HepG2 (cell line): ENCODE results near the gene TAF1B. TPM values are rescaled to one million over a fixed set of nuclear protein-coding genes. Genes with fewer than 3 reads are reported as not detected.
A peak's percentile ranks its signal among the peaks of the same experiment; 100 is the strongest.

Experiments used
- ARID2 ChIP-seq: sonication (generic); formaldehyde crosslinking; IDR thresholded peaks from 2 replicates; pipeline ENCODE4 v1.8.1; 2022; ENCODE audit warnings: mild to moderate bottlenecking, missing genetic modification reagents, borderline replicate concordance
- BCL6 ChIP-seq: IDR thresholded peaks from 2 replicates; pipeline ENCODE4 v1.6.1; 2016; ENCODE audit warnings: missing genetic modification reagents, missing compliant biosample characterization
- CHCHD3 ChIP-seq: sonication (generic); formaldehyde crosslinking; IDR thresholded peaks from 2 replicates; pipeline ENCODE4 v1.8.0; 2022; ENCODE audit warnings: mild to moderate bottlenecking, missing genetic modification reagents, moderate library complexity
- DMAP1 ChIP-seq: IDR thresholded peaks from 2 replicates; pipeline ENCODE4 v1.6.1; 2016
- DRAP1 ChIP-seq: IDR thresholded peaks from 2 replicates; pipeline ENCODE4 v1.6.1; 2016; ENCODE audit warnings: missing genetic modification reagents, missing compliant biosample characterization
- FLYWCH1 ChIP-seq: sonication (generic); formaldehyde crosslinking; IDR thresholded peaks from 2 replicates; pipeline ENCODE4 v1.8.1; 2023; ENCODE audit warnings: mild to moderate bottlenecking, missing genetic modification reagents
- FOXK1 ChIP-seq: sonication (generic); formaldehyde crosslinking; IDR thresholded peaks from 2 replicates; pipeline ENCODE4 v1.4.0; 2020; ENCODE audit warnings: low read depth, missing genetic modification reagents, borderline replicate concordance
- GFI1 ChIP-seq: sonication (generic); formaldehyde crosslinking; IDR thresholded peaks from 2 replicates; pipeline ENCODE4 v1.5.0; 2020; ENCODE audit warnings: missing genetic modification reagents, mild to moderate bottlenecking, borderline replicate concordance
- HCFC1 ChIP-seq: fragments of 150-350 bp; IDR thresholded peaks from 2 replicates; pipeline ENCODE4 v1.6.1; 2014; ENCODE audit warnings: low read depth, low read length
- HMGA1 ChIP-seq: sonication (generic); formaldehyde crosslinking; conservative IDR thresholded peaks from 2 replicates; pipeline ENCODE4 v1.4.0; 2020; ENCODE audit warnings: missing genetic modification reagents
- HNF4A ChIP-seq: sonication (generic); formaldehyde crosslinking; IDR thresholded peaks from 2 replicates; pipeline ENCODE4 v1.4.0; 2020; ENCODE audit warnings: missing genetic modification reagents
- HNF4G ChIP-seq, 2 experiments: sonication (generic) in 1 of 2; formaldehyde crosslinking in 1 of 2; IDR thresholded peaks; 2 replicates each; pipeline versions ENCODE4 v1.4.0 to v1.6.1; 2011 to 2020; ENCODE audit warnings: borderline replicate concordance in 2 of 2, low read depth in 2 of 2, mild to moderate bottlenecking in 2 of 2, low read length in 1 of 2, missing genetic modification reagents in 1 of 2, moderate library complexity in 1 of 2
- HNRNPUL1 ChIP-seq: fragments of 200-400 bp; formaldehyde crosslinking; IDR thresholded peaks from 2 replicates; pipeline ENCODE4 v1.6.1; 2017; ENCODE audit warnings: low read depth, mild to moderate bottlenecking, low read length, moderate library complexity
- KAT8 ChIP-seq: IDR thresholded peaks from 2 replicates; pipeline ENCODE4 v1.6.1; 2016; ENCODE audit warnings: missing genetic modification reagents, missing compliant biosample characterization
- KDM5B ChIP-seq: sonication (generic); formaldehyde crosslinking; IDR thresholded peaks from 2 replicates; pipeline ENCODE4 v1.4.0; 2020; ENCODE audit warnings: missing genetic modification reagents, mild to moderate bottlenecking, borderline replicate concordance
- MIXL1 ChIP-seq: IDR thresholded peaks from 2 replicates; pipeline ENCODE4 v1.6.1; 2016
- NR2F6 ChIP-seq, 2 experiments: IDR thresholded peaks; 2 replicates each; pipeline ENCODE4 v1.6.1; 2016; ENCODE audit warnings: antibody characterized with exemption in 1 of 2, mild to moderate bottlenecking in 1 of 2
- PHF21A ChIP-seq: sonication (generic); formaldehyde crosslinking; IDR thresholded peaks from 2 replicates; pipeline ENCODE4 v1.5.0; 2020; ENCODE audit warnings: mild to moderate bottlenecking, missing genetic modification reagents
- PTBP1 ChIP-seq: fragments of 200-400 bp; formaldehyde crosslinking; IDR thresholded peaks from 2 replicates; pipeline ENCODE4 v1.6.1; 2018; ENCODE audit warnings: low read length, low read depth; ENCODE audit not compliant: poor library complexity, severe bottlenecking
- SAP130 ChIP-seq: IDR thresholded peaks from 2 replicates; pipeline ENCODE4 v1.6.1; 2016; ENCODE audit warnings: low read depth
- STAG1 ChIP-seq: sonication (generic); formaldehyde crosslinking; IDR thresholded peaks from 2 replicates; pipeline ENCODE4 v1.4.0; 2020; ENCODE audit warnings: missing genetic modification reagents
- TARDBP ChIP-seq: sonication (generic); formaldehyde crosslinking; IDR thresholded peaks from 2 replicates; pipeline ENCODE4 v1.8.0; 2022; ENCODE audit warnings: mild to moderate bottlenecking, missing genetic modification reagents
- WIZ ChIP-seq: sonication (generic); formaldehyde crosslinking; IDR thresholded peaks from 2 replicates; pipeline ENCODE4 v1.5.1; 2020; ENCODE audit warnings: mild to moderate bottlenecking, missing genetic modification reagents
- ZNF121 ChIP-seq: sonication (generic); formaldehyde crosslinking; IDR thresholded peaks from 2 replicates; pipeline ENCODE4 v1.5.0; 2020; ENCODE audit warnings: mild to moderate bottlenecking, missing genetic modification reagents
- ZNF205 ChIP-seq: IDR thresholded peaks from 2 replicates; pipeline ENCODE4 v1.6.1; 2018; ENCODE audit warnings: missing biosample characterization, missing genetic modification reagents
- ZNF225 ChIP-seq: sonication (generic); formaldehyde crosslinking; IDR thresholded peaks from 2 replicates; pipeline ENCODE4 v1.4.0; 2020; ENCODE audit warnings: mild to moderate bottlenecking, missing genetic modification reagents
- ZNF564 ChIP-seq: sonication (generic); formaldehyde crosslinking; IDR thresholded peaks from 2 replicates; pipeline ENCODE4 v1.8.1; 2023; ENCODE audit warnings: mild to moderate bottlenecking, missing genetic modification reagents
- ZNF879 ChIP-seq: sonication (generic); formaldehyde crosslinking; IDR thresholded peaks from 2 replicates; pipeline ENCODE4 v1.8.1; 2023; ENCODE audit warnings: missing genetic modification reagents
- ZXDC ChIP-seq: sonication (generic); formaldehyde crosslinking; IDR thresholded peaks from 2 replicates; pipeline ENCODE4 v1.5.0; 2020; ENCODE audit warnings: mild to moderate bottlenecking, missing genetic modification reagents
- polyA plus RNA-seq, 8 experiments: library from polyadenylated mRNA; depleted of rRNA in 3 of 8; stranded (reverse) in 7 of 8; unstranded in 1 of 8; fragments of >200 nt; fragmentation: Illumina TruSeq in 4 of 8; extraction: Trizol in 4 of 8; gene quantifications; 2 replicates each; pipeline versions ENCODE4 v1.2.1 to v1.2.3, GENCODE V29; 2011 to 2016; ENCODE audit warnings: low read depth in 4 of 8, missing spikeins in 1 of 8, mixed read lengths in 1 of 8; ENCODE audit not compliant: insufficient read depth in 1 of 8
- total RNA-seq, 5 experiments: library from RNA; depleted of rRNA; stranded (reverse); fragments of >200 nt; fragmentation: Illumina TruSeq; extraction: Trizol; gene quantifications; 2 replicates each; pipeline ENCODE4 v1.2.3, GENCODE V29; 2016; ENCODE audit warnings: low read depth in 1 of 5
- TF ChIP-seq, protein P1 (sequence below): sonication (generic); formaldehyde crosslinking; IDR thresholded peaks from 2 replicates; pipeline ENCODE4 v1.8.0; 2022; ENCODE audit warnings: mild to moderate bottlenecking, missing genetic modification reagents, borderline replicate concordance

TAF1B gene
- total and polyA plus RNA-seq, 2 of the 13 experiments (the other 11 are each of a cell fraction or from before 2014, with no cell fraction given), result 13.3 to 27.7 TPM

GRCh38 chr2:9912468-9912867, 69.2 kb downstream of the TAF1B start (continued):
- TF ChIP-seq ZNF205 (CRISPR knock-in tag), result 0 out of 2 replicates have a peak, but pooled peaks have one; percentile 27
- TF ChIP-seq DRAP1 (CRISPR knock-in tag), result peak; percentile 12; the same call in 1 of the 2 replicates
- no peak for TF ChIP-seq DMAP1 (CRISPR knock-in tag)
- TF ChIP-seq FOXK1 (CRISPR knock-in tag), result no peak
- TF ChIP-seq PTBP1, result no peak
- peak; percentile 35; the same call in 1 of the 2 replicates for TF ChIP-seq SAP130
- no peak for TF ChIP-seq KAT8 (CRISPR knock-in tag)
- TF ChIP-seq HMGA1 (CRISPR knock-in tag), result no peak
- TF ChIP-seq ZNF121 (CRISPR knock-in tag), result no peak
- peak; percentile 47; the same call in 1 of the 2 replicates for TF ChIP-seq HNF4G (IDR thresholded peaks at IDR 0.05; ENCODE audit: borderline replicate concordance, low read depth, low read length)
- no peak for TF ChIP-seq HNF4G (CRISPR knock-in tag; IDR thresholded peaks at IDR 0.05; ENCODE audit: borderline replicate concordance, low read depth)
- no peak for TF ChIP-seq HNRNPUL1
- TF ChIP-seq NR2F6 (IDR thresholded peaks at IDR 0.05), result no peak
- TF ChIP-seq NR2F6 (CRISPR knock-in tag; IDR thresholded peaks at IDR 0.05), result 0 out of 2 replicates have a peak, but pooled peaks have one; percentile 7
- TF ChIP-seq, protein P1, sequence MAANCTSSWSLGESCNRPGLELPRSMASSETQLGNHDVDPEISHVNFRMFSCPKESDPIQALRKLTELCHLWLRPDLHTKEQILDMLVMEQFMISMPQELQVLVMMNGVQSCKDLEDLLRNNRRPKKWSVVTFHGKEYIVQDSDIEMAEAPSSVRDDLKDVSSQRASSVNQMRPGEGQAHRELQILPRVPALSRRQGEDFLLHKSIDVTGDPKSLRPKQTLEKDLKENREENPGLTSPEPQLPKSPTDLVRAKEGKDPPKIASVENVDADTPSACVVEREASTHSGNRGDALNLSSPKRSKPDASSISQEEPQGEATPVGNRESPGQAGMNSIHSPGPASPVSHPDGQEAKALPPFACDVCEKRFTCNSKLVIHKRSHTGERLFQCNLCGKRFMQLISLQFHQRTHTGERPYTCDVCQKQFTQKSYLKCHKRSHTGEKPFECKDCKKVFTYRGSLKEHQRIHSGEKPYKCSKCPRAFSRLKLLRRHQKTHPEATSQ (CRISPR knock-in tag), result no peak
- TF ChIP-seq PHF21A, result peak; percentile 73
- no peak for TF ChIP-seq HCFC1
- no peak for TF ChIP-seq ZNF225
- no peak for TF ChIP-seq KDM5B (CRISPR knock-in tag)
- no peak for TF ChIP-seq FLYWCH1 (CRISPR knock-in tag)
- TF ChIP-seq MIXL1 (CRISPR knock-in tag), result 0 out of 2 replicates have a peak, but pooled peaks have one; percentile 32
- TF ChIP-seq HNF4A (CRISPR knock-in tag), result peak; percentile 72
- TF ChIP-seq CHCHD3 (CRISPR knock-in tag), result no peak
- TF ChIP-seq TARDBP (CRISPR knock-in tag), result 0 out of 2 replicates have a peak, but pooled peaks have one; percentile 23
- TF ChIP-seq ARID2 (CRISPR knock-in tag), result 0 out of 2 replicates have a peak, but pooled peaks have one; percentile 21
- TF ChIP-seq ZNF564 (CRISPR knock-in tag), result no peak
- TF ChIP-seq ZXDC (CRISPR knock-in tag), result no peak
- no peak for TF ChIP-seq ZNF879 (CRISPR knock-in tag)
- peak; percentile 26; the same call in 1 of the 2 replicates for TF ChIP-seq BCL6 (CRISPR knock-in tag)
- TF ChIP-seq GFI1 (CRISPR knock-in tag), result peak; percentile 92
- no peak for TF ChIP-seq STAG1 (CRISPR knock-in tag)
- no peak for TF ChIP-seq WIZ (CRISPR knock-in tag)
